Gastrocnemius medialis (tissue), 4 donors: ENCODE results near the gene TCF4.

Source experiments
- CTCF ChIP-seq, 5 experiments: fragments of 450-650 bp in 3 of 5; fragments of 200-600 bp in 2 of 5; sonication (generic) in 2 of 5; IDR thresholded peaks in 4 of 5; conservative IDR thresholded peaks in 1 of 5; 1 replicate in 4 of 5; 2 replicates in 1 of 5; pipeline ENCODE4 v1.5.1; 2016 to 2019; ENCODE audit warnings: antibody characterized with exemption in 5 of 5, mild to moderate bottlenecking in 3 of 5, moderate library complexity in 3 of 5
- POLR2A ChIP-seq, 2 donors: fragments of 450-650 bp; IDR thresholded peaks; one replicate each; pipeline ENCODE4 v1.6.1; 2017; ENCODE audit warnings: antibody characterized with exemption in 2 of 2, mild to moderate bottlenecking in 2 of 2, moderate library complexity in 2 of 2

GRCh38 chr18:55261253-55261652 is 326.7 kb downstream of the TCF4 start:
- TF ChIP-seq POLR2A (IDR thresholded peaks at IDR 0.05): no peak
- TF ChIP-seq CTCF (IDR thresholded peaks at IDR 0.05 in 4 of 5, conservative IDR thresholded peaks at IDR 0.05 in 1 of 5): no peak
